Suprapubic skin (tissue), 4 donors: ENCODE results near the gene PLD3. TPM values are rescaled to one million over a fixed set of nuclear protein-coding genes. Genes with fewer than 3 reads are reported as not detected.

ENCODE experiments used
- total RNA-seq, 4 donors: library from RNA; depleted of rRNA; stranded (reverse); fragments of >200 nt; gene quantifications; one replicate each; pipeline ENCODE4 v1.1.0, GENCODE V29; 2016

Gene PLD3
- total RNA-seq, 4 donors from 2014 or later, result 173 to 231 (median 202) TPM

Other genes starting within 250 kb of the PLD3 start
- gene MAP3K10, start 157.3 kb upstream of the PLD3 start, total RNA-seq, result 10 to 100 TPM; 11.0 to 20.4 (median 17.1) TPM
- gene TTC9B, start 130.3 kb upstream of the PLD3 start, total RNA-seq, result not detected
- under 1 TPM in 1 of 4 donors, not detected in 3; 0.26 TPM for gene CCNP, start 122.0 kb upstream of the PLD3 start, total RNA-seq
- 100 to 1,000 TPM in 2 of 4 donors, 10 to 100 TPM in 2; 76.4 to 146 (median 92.3) TPM for gene AKT2, start 63.4 kb upstream of the PLD3 start, total RNA-seq
- 10 to 100 TPM; 14.8 to 34.9 (median 16.3) TPM for gene C19orf47, start 298 bp upstream of the PLD3 start, total RNA-seq
- under 1 TPM in 3 of 4 donors, not detected in 1; 0.21 to 0.47 (median 0.42) TPM for gene HIPK4, start 41.5 kb downstream of the PLD3 start, total RNA-seq
- 1 to 10 TPM; 4.1 to 7.3 (median 4.8) TPM for gene PRX, start 64.7 kb downstream of the PLD3 start, total RNA-seq
- 10 to 100 TPM in 3 of 4 donors, 1 to 10 TPM in 1; 8.5 to 33.9 (median 20.6) TPM for gene SERTAD1, start 77.3 kb downstream of the PLD3 start, total RNA-seq
- gene SERTAD3, start 95.6 kb downstream of the PLD3 start, total RNA-seq, result 10 to 100 TPM; 16.4 to 29.8 (median 19.1) TPM
- gene BLVRB, start 117.0 kb downstream of the PLD3 start, total RNA-seq, result 100 to 1,000 TPM; 117 to 172 (median 142) TPM
- gene SPTBN4, start 118.3 kb downstream of the PLD3 start, total RNA-seq, result 1 to 10 TPM in 1 of 4 donors, under 1 TPM in 3; 0.30 to 1.2 (median 0.71) TPM
- gene SHKBP1, start 228.2 kb downstream of the PLD3 start, total RNA-seq, result 10 to 100 TPM; 42.2 to 58.3 (median 51.1) TPM